GM12878 (cell line): ENCODE measurements around the gene SSNA1. TPM values are rescaled to one million over a fixed set of nuclear protein-coding genes. Genes with fewer than 3 reads are reported as not detected.

Experiments used
- BCLAF1 ChIP-seq: fragments of 450-650 bp; IDR thresholded peaks from 2 replicates; pipeline ENCODE4 v1.6.1; 2017; ENCODE audit warnings: antibody characterized with exemption, mild to moderate bottlenecking, moderate library complexity
- CEBPB ChIP-seq, 2 experiments: fragments of 150-350 bp in 1 of 2; IDR thresholded peaks; 2 replicates each; pipeline ENCODE4 v1.6.1; 2012 to 2014; ENCODE audit warnings: low read depth in 2 of 2, low read length in 2 of 2, borderline replicate concordance in 1 of 2, inconsistent platforms in 1 of 2
- CHD1 ChIP-seq: IDR thresholded peaks from 2 replicates; pipeline ENCODE4 v1.6.1; 2012; ENCODE audit warnings: low read depth, low read length, improper control_type of control experiment
- NRF1 ChIP-seq: conservative IDR thresholded peaks from 2 replicates; pipeline ENCODE4 v1.6.1; 2011; ENCODE audit warnings: mild to moderate bottlenecking, low read depth, low read length, improper control_type of control experiment
- POU2F2 ChIP-seq: IDR thresholded peaks from 3 replicates; pipeline ENCODE4 v1.6.1; 2011; ENCODE audit warnings: low read depth, mild to moderate bottlenecking, low read length, borderline replicate concordance
- REST ChIP-seq: IDR thresholded peaks from 2 replicates; pipeline ENCODE4 v1.6.1; 2012; ENCODE audit warnings: mild to moderate bottlenecking, low read depth, low read length
- polyA plus RNA-seq, 11 experiments: library from polyadenylated mRNA; depleted of rRNA in 4 of 11; unstranded in 6 of 11; stranded (reverse) in 5 of 11; fragments of >200 nt; fragmentation: Nextera tagmentation in 4 of 11; fragmentation: Illumina TruSeq in 1 of 11; extraction: Ambion mirVana in 4 of 11; extraction: Trizol in 1 of 11; gene quantifications; 1 replicate in 1 of 11; 2 replicates in 10 of 11; pipeline versions ENCODE4 v1.2.1 to v1.2.3, GENCODE V29; 2011 to 2016; ENCODE audit warnings: inconsistent platforms in 2 of 11, missing spikeins in 2 of 11, low read depth in 1 of 11
- total RNA-seq, 4 experiments: library from RNA; depleted of rRNA in 3 of 4; stranded (reverse); fragments of >200 nt in 3 of 4; fragmentation: Illumina TruSeq in 1 of 4; extraction: Trizol in 1 of 4; gene quantifications; 2 replicates each; pipeline versions ENCODE4 v1.2.1 to v1.2.3, GENCODE V29; 2013 to 2021
- TF ChIP-seq, protein P1 (sequence below), 3 experiments: IDR thresholded peaks in 2 of 3; conservative IDR thresholded peaks in 1 of 3; 2 replicates each; pipeline ENCODE4 v1.5.1; 2011; ENCODE audit warnings: low read depth in 3 of 3, low read length in 3 of 3, mild to moderate bottlenecking in 3 of 3, control low read depth in 2 of 3, moderate library complexity in 2 of 3, inconsistent platforms in 1 of 3, mixed read lengths in 1 of 3; ENCODE audit not compliant: control insufficient read depth in 2 of 3, insufficient read depth in 1 of 3; ENCODE audit errors: extremely low read depth in 1 of 3

The SSNA1 gene
- total and polyA plus RNA-seq, 10 of the 15 experiments (the other 5 are each of a cell fraction or from before 2014, with no cell fraction given), result 0.63 to 139 (median 78.0) TPM

- TF ChIP-seq REST (no peak), POU2F2 (no peak), BCLAF1 (no peak), NRF1 (no peak), CHD1 (no peak), CEBPB (IDR thresholded peaks at IDR 0.05; ENCODE audit: borderline replicate concordance in 1 of 2, low read depth in 2 of 2, low read length in 2 of 2) (no peak)
- TF ChIP-seq, protein P1, sequence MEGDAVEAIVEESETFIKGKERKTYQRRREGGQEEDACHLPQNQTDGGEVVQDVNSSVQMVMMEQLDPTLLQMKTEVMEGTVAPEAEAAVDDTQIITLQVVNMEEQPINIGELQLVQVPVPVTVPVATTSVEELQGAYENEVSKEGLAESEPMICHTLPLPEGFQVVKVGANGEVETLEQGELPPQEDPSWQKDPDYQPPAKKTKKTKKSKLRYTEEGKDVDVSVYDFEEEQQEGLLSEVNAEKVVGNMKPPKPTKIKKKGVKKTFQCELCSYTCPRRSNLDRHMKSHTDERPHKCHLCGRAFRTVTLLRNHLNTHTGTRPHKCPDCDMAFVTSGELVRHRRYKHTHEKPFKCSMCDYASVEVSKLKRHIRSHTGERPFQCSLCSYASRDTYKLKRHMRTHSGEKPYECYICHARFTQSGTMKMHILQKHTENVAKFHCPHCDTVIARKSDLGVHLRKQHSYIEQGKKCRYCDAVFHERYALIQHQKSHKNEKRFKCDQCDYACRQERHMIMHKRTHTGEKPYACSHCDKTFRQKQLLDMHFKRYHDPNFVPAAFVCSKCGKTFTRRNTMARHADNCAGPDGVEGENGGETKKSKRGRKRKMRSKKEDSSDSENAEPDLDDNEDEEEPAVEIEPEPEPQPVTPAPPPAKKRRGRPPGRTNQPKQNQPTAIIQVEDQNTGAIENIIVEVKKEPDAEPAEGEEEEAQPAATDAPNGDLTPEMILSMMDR (IDR thresholded peaks at IDR 0.05 in 2 of 3, conservative IDR thresholded peaks at IDR 0.05 in 1 of 3; ENCODE audit: control insufficient read depth in 2 of 3, extremely low read depth in 1 of 3, insufficient read depth in 1 of 3, low read depth in 3 of 3, low read length in 3 of 3), result no peak
- TF ChIP-seq, all 136 proteins: peak for 0
Observed at GRCh38 chr9:137215196-137215986, 26.9 kb downstream of the SSNA1 start (continued).
